H1 (cell line): ENCODE results near the gene MYO5A.

Experiments
- BRCA1 ChIP-seq: IDR thresholded peaks from 2 replicates; pipeline ENCODE4 v1.6.1; 2012; ENCODE audit warnings: low read depth, low read length, improper control_type of control experiment
- CBX5 ChIP-seq: fragments of 300-800, 300-1000 bp; sonication (generic); IDR thresholded peaks from 2 replicates; pipeline ENCODE4 v1.7.1; 2016; ENCODE audit warnings: antibody characterized with exemption, low read length, low read depth
- EP300 ChIP-seq, 2 experiments: IDR thresholded peaks; 1 replicate in 1 of 2; 2 replicates in 1 of 2; pipeline ENCODE4 v1.6.1; 2011 to 2012; ENCODE audit warnings: low read depth in 2 of 2, low read length in 2 of 2, mild to moderate bottlenecking in 2 of 2, borderline replicate concordance in 1 of 2, inconsistent platforms in 1 of 2, moderate library complexity in 1 of 2
- JUND ChIP-seq: IDR thresholded peaks from 2 replicates; pipeline ENCODE4 v1.6.1; 2011; ENCODE audit warnings: mild to moderate bottlenecking, improper control_type of control experiment, low read length
- NRF1 ChIP-seq: IDR thresholded peaks from 2 replicates; pipeline ENCODE4 v1.6.1; 2011; ENCODE audit warnings: mild to moderate bottlenecking, low read depth, low read length, improper control_type of control experiment
- POLR2A ChIP-seq, 2 experiments: IDR thresholded peaks; 1 replicate in 1 of 2; 2 replicates in 1 of 2; pipeline ENCODE4 v1.6.1; 2011; ENCODE audit warnings: low read depth in 2 of 2, low read length in 2 of 2, mild to moderate bottlenecking in 2 of 2; ENCODE audit errors: control extremely low read depth in 1 of 2
- SP1 ChIP-seq: IDR thresholded peaks from 2 replicates; pipeline ENCODE4 v1.6.1; 2011; ENCODE audit warnings: low read depth, low read length
- SRF ChIP-seq: IDR thresholded peaks from 2 replicates; pipeline ENCODE4 v1.6.1; 2011; ENCODE audit warnings: mild to moderate bottlenecking, low read depth, low read length, moderate library complexity
- TAF1 ChIP-seq: IDR thresholded peaks from 2 replicates; pipeline ENCODE4 v1.6.1; 2011; ENCODE audit warnings: mild to moderate bottlenecking, low read depth, low read length
- TBP ChIP-seq: IDR thresholded peaks from 2 replicates; pipeline ENCODE4 v1.6.1; 2011; ENCODE audit warnings: low read depth, low read length, improper control_type of control experiment
- TF ChIP-seq, protein P1 (sequence below), 3 experiments: IDR thresholded peaks; 1 replicate in 2 of 3; 2 replicates in 1 of 3; pipeline versions ENCODE4 v1.5.1 to v1.6.1; 2011; ENCODE audit warnings: low read length in 3 of 3, mild to moderate bottlenecking in 3 of 3, inconsistent platforms in 2 of 3, low read depth in 1 of 3, moderate library complexity in 1 of 3; ENCODE audit not compliant: insufficient read depth in 1 of 3; ENCODE audit errors: control extremely low read depth in 1 of 3
- TF ChIP-seq, protein P2 (sequence below): IDR thresholded peaks from 2 replicates; pipeline ENCODE4 v1.6.1; 2012; ENCODE audit warnings: inconsistent platforms

DNA sequence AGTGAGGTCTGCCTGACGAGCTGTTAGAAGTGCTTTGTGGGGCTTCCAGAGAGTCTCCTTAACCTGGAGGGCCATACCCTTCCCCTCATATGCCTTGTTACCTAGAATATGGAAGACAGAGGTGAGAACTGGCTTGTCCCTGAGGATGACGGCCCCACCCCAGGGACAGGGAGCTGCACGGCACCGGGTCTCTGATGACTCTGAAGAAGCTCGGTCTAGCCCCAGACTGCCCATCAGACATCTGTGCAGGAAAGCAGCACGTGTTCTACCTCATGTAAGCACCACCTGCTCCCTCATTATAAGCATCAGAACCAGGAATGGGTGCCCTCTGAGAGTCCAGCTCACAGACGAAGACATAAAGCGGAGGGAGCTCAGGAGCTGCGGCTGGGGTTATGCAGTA lies 251.1 kb downstream of the MYO5A start:
- TF ChIP-seq, protein P1, sequence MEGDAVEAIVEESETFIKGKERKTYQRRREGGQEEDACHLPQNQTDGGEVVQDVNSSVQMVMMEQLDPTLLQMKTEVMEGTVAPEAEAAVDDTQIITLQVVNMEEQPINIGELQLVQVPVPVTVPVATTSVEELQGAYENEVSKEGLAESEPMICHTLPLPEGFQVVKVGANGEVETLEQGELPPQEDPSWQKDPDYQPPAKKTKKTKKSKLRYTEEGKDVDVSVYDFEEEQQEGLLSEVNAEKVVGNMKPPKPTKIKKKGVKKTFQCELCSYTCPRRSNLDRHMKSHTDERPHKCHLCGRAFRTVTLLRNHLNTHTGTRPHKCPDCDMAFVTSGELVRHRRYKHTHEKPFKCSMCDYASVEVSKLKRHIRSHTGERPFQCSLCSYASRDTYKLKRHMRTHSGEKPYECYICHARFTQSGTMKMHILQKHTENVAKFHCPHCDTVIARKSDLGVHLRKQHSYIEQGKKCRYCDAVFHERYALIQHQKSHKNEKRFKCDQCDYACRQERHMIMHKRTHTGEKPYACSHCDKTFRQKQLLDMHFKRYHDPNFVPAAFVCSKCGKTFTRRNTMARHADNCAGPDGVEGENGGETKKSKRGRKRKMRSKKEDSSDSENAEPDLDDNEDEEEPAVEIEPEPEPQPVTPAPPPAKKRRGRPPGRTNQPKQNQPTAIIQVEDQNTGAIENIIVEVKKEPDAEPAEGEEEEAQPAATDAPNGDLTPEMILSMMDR (IDR thresholded peaks at IDR 0.05; ENCODE audit: control extremely low read depth in 1 of 3, insufficient read depth in 1 of 3, low read depth in 1 of 3, low read length in 3 of 3) = no peak
- TF ChIP-seq, protein P2, sequence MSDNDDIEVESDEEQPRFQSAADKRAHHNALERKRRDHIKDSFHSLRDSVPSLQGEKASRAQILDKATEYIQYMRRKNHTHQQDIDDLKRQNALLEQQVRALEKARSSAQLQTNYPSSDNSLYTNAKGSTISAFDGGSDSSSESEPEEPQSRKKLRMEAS = no peak
- TF ChIP-seq CBX5 = no peak
- TF ChIP-seq SP1 = no peak
- TF ChIP-seq TAF1 = no peak
- TF ChIP-seq EP300 (IDR thresholded peaks at IDR 0.05; ENCODE audit: borderline replicate concordance in 1 of 2, low read depth in 2 of 2, low read length in 2 of 2) = no peak
- no peak for TF ChIP-seq SRF
- no peak for TF ChIP-seq TBP
- no peak for TF ChIP-seq NRF1
- TF ChIP-seq JUND = no peak
- TF ChIP-seq BRCA1 = no peak
- TF ChIP-seq POLR2A (IDR thresholded peaks at IDR 0.05; ENCODE audit: control extremely low read depth in 1 of 2, low read depth in 2 of 2, low read length in 2 of 2) = no peak
